Measurements from ENCODE around the gene CD74. TPM values are rescaled to one million over a fixed set of nuclear protein-coding genes. Genes with fewer than 3 reads are reported as not detected.

Gene CD74
- total and polyA plus RNA-seq, 2 of the 8 experiments (the other 6 are each of a cell fraction or from before 2014, with no cell fraction given), result 45.9 to 61.0 TPM

- no peak for TF ChIP-seq USF2 (IDR thresholded peaks at IDR 0.05; ENCODE audit: low read length)
- TF ChIP-seq CEBPB (IDR thresholded peaks at IDR 0.05; ENCODE audit: low read depth, low read length), result no peak
- no peak for TF ChIP-seq BACH1 (IDR thresholded peaks at IDR 0.05; ENCODE audit: low read length)
- no peak for TF ChIP-seq ZNF274 (IDR thresholded peaks at IDR 0.05; ENCODE audit: borderline replicate concordance, extremely low read depth, low read length)
Measured at GRCh38 chr5:150391986-150392385, 20.7 kb downstream of the CD74 start (continued).
